GM21529 (cell line): ENCODE results near the gene MAMLD1.

Experiments used
- ATAC-seq: cut with Tn5 transposase; IDR thresholded peaks from one replicate; pipeline ENCODE4 v1.9.1; 2021; ENCODE audit not compliant: unreplicated experiment

MAMLD1 gene

DNA sequence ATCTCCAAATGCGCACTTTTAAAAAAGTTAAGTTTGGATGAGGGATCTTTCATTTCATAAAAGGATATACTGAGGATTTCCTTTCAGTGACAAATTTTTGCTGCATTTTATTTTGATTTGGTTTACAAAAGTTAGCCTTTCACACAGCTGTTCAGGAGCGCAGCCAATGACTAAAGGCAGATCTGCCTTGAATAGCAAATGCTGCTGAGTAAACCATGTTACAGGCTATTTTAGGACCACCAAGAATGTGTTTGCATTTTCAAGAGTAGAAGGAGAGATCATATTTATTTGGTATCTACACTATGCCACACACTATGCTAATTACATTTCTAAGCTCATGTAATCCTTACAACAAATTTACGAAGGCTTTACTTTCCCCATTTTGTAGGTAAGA is 92.1 kb downstream of the MAMLD1 start:
- no peak for ATAC-seq

DNA sequence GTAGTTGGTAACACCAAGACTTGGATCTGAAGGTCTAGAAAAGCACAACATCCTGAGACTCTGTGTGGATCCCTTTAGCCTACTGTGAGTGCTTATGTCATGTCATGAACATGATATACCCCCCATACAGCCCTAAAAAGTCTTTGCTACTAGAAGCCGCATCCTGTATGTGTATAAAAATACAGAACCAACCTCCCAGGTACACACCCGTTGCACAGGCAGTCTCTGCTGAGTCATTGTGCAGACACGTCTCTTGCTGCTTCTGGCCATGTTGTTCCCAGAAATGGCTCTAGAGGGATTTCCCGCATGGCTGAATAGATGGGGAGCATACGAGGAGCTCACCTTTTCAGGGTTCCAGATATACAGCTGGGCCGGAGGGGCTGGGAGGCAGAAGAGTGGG is 93.3 kb downstream of the MAMLD1 start:
- ATAC-seq, result no peak

DNA sequence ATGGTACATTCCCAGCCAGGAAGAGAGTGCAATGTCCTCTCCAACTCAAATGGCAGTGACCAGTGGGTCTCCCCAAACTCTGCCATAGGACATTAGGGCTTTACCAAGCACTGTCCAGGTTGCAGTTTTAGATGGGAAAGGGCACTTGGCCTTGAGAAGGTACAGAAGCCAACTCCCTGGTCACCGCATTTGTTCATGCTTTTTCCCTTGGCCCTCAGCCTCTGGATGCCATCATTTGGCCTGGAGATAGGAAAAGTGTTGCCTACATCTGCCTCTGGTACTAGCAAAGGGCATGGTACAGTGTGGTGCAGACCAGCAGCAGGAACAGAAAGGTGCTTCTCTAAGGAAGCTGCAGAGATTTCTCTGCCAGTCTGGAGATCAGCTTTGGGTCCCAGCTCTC is 93.8 kb downstream of the MAMLD1 start:
- ATAC-seq, result no peak

DNA sequence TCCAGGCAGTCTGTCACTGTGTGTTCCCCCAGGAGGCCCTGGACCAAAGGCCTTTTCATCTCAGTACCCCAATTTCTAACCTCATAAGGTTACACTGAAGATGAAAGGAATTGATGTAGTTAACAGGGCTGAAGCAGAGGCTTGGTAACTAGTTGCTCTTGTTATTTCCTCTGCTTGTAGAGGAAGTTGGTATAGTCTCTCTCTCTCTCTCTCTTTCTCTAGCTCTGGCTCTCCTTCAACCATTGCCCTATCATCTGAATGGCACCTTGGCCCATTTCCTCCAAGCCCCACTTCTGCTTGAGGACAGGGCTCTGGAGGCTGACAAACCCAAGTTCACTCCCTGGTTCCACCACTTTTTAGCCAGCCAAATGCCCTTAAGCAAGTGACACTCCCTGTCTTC is 96.1 kb downstream of the MAMLD1 start:
- ATAC-seq, result no peak

DNA sequence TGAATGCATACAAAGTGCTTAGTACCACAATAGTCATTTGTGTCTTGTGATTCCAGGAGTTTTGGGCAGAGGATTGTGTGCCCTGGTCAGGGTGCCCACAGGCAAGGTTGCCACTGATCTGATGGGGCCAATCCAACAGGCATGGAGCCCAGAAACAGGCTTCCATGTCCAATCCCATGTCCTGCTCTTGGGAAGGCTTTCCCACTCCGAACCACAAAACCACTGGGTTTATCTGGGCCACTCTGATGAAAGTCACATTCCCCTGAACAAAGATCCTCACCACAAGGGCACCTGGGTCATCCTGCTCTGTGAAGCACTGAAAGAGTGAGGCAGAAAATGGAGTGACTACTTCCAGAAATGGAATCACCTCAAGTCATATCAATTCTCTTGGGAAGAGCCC is 96.9 kb downstream of the MAMLD1 start:
- ATAC-seq, result no peak

DNA sequence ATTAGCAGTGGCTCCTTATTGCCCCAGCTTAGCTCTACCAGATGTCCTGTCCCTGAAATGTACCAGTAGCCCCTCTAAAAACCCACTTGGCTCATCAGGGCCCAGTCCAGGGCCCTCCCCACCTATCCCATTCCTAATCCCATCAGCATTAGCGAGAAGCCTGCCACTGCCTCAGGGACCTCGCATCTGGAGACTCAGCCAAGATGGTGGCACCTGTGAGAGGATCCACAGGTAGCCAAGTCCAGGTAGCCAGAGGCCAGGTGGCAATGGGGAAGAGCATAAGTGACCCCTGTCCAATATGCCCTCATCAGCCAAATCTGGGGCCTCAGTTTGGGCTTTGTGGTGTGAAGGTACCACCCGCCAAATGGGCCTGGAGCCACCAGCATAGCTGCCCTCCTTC is 97.7 kb downstream of the MAMLD1 start:
- no peak for ATAC-seq

DNA sequence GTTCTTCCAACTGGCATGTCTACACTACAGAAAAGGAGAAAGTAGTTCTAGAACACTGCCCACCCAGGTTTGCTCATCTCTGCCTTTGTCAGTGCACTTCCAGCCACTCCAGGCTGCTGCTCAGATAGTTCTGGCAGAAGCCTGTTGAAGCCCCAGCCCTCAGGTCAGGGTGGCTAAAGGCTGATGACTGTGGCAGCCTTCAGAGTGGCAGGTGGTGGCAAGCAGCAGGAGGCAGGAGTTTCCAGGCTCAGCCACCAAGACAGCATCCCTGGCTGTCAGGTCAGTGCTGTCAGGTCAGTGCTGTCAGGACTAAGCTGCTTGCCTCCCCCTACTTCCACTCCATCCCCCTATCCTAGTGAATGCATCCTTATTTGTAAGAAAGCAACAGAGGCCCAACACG is 100.4 kb downstream of the MAMLD1 start:
- ATAC-seq, result no peak

DNA sequence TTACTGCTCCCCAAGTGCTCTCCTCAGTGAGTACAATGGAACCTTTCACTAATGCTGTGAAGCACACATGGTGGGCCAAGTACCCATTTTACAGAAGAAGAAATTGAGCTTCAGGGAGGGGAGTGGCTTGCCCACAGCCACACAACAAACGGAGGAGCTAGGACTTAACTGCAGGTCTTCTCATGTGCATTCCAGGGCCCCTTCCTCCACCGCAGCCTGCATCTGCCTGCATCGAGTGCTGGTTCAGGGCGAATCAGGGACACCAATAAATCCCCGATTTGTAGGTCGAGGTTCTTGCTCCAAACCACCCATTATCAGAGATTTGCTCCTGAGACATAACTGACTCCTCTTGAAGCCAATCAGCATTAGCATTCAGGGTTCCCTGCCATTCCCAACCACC is 100.9 kb downstream of the MAMLD1 start:
- ATAC-seq, result no peak

DNA sequence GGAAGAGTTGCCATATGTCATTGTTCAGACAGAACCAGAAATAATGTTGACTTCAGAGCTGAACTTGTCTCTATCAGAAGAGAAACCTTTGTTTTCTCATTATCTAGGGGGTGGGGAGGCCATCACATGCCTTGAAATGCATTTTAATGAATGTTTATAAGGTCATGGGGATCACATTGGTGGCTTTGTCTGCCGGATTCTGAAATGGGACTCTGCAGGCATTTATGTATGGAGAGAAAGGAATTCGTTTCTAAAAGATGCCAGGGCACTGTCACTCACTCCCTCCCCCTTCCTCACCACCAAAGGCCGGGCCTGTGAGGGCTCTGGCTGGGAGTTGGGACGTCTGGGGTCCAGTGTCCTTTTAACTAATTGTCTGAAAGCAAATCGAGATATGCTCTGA is 102.2 kb downstream of the MAMLD1 start:
- no peak for ATAC-seq

DNA sequence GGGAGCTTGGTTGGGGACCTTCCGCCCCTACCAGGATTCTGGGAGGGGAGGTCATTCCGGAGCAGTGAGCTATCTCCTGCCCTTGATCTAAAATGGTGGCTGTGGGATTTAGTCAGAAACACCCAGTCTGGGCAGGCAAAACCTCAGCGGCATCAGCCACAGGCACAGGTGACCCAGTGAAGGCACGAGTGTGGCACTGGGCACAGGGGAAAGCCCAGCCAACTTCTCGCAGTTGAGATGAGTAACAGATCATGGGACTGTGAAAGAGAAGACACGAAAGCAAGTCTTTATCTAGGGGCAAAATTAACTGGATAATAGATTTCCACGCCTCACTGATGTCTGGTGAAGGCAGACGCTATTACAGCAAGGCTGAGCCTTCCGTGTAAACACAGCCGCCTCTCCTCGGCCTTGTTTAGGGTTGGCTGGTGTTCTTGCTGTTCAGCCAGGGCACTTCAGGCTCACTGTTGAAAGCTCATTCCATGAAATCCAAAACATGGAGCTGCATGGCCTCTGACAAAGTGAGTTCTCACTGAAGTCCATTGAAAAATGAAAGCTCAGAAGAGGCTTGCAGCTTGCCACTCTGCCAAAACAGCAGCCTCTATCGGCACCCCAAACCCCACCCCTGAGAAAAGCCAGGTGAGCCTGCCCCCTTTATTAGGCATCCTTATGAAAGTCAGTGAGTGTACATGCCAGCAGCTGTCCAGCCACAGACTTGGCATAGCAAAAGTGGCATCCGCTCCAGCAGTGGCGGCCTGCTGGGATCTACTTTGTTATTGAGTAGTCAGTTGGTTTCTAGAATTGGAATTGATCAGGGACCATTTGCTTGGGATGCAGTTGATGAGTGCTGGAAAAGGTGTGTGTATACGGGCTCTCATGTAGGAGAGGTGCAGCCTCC is 103.0 kb downstream of the MAMLD1 start:
- ATAC-seq, result no peak

DNA sequence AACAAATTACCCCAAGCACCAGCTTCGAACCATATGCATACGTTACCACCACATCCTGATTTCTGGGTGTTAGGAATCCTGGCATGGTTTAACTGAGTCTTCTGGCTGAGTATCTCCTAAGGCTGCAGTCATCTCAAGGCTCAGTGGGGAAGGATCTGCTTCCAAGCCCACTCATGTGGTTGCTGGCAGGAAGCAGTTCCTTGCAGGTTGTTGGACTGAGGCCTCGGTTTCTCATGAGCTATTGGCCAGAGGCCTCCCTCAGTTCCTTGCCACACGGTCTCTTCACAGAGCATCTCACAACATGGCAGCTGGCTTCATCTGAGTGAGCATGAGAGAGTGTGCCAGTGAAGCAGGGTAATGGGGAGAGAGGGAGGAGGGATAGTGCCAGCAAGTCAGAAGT is 109.2 kb downstream of the MAMLD1 start:
- no peak for ATAC-seq

DNA sequence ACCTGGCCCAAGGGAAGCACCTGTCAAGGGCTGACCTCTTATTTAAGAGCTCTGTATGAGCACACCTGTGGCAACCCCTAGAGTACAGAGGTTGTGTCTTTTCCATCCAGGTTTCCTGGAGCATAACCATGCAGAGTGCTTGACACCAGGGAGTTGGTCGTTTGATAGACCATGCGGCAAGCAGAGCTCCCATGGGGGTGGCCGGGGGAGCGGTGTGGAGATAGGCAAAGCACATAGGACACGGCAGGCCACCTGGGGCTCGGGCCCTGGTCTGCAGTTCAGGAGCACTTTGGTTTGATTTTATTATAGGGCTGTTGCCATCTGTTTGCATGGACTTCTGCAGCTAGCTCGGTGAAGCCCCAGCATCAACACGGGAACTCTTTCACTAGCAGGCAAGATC is 110.3 kb downstream of the MAMLD1 start:
- ATAC-seq, result no peak

DNA sequence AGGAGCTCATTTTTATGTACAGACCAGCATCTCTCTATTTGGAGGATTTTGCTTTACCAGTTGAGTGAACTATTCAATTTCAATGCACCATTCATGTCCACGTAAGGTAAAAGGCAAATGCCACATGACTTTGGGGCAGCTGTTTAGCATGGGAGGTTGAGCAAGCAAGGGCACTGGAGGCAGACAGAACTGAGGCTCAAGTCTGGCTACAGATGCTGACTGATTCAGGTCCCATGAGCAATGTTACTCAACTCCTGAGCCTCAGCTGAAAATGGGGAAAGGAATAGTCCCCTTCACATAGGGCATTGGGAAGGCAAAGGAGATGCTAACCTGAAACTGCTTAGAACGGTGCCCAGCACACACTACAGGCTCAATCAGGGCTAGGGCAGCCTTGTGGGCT is 112.3 kb downstream of the MAMLD1 start:
- no peak for ATAC-seq

DNA sequence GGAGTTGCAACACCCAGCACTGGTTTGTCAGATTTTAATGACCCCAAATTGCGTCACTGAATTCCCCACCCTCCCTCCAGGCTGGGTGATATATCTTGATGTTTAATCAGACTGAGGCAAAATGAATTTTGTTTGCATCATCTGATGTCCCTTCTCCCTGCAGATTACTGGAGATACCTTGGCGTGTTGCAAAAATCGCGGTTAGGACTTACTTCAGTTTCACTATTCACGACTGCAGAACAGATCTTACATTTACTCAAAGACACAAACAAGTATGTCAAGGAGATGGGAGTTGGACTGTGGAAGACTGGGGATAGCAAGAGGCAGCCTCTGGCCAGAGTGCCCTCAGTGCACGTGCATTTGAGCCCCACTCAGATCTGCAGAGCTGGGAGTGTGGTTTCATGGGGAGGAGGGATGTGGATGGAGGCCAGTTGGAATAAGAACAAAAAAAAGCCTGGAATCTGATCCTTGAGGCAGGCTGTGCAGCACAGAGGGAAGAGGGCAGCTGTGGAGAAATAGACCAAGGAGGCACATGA is 113.1 kb downstream of the MAMLD1 start:
- ATAC-seq, result no peak

DNA sequence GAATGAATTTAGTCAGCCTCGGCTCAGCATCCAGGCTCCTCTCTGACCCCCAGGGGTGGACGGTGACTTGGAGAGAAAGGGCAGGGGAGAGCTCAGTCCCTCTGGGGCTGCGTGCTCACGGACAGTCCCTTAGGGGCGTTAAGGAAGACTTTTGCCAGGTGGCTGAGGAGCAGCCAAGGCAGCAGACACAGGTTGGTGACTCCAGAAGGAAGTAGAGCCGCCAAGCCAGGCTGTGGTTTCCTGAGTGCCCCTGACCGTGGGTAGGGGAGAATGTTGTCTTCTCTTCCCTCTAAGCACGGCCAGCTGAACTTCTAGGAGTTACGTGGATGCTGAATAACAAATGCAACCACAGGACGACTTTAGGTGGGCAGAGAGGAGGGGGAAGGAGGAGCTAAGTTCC is 114.3 kb downstream of the MAMLD1 start:
- ATAC-seq, result no peak

DNA sequence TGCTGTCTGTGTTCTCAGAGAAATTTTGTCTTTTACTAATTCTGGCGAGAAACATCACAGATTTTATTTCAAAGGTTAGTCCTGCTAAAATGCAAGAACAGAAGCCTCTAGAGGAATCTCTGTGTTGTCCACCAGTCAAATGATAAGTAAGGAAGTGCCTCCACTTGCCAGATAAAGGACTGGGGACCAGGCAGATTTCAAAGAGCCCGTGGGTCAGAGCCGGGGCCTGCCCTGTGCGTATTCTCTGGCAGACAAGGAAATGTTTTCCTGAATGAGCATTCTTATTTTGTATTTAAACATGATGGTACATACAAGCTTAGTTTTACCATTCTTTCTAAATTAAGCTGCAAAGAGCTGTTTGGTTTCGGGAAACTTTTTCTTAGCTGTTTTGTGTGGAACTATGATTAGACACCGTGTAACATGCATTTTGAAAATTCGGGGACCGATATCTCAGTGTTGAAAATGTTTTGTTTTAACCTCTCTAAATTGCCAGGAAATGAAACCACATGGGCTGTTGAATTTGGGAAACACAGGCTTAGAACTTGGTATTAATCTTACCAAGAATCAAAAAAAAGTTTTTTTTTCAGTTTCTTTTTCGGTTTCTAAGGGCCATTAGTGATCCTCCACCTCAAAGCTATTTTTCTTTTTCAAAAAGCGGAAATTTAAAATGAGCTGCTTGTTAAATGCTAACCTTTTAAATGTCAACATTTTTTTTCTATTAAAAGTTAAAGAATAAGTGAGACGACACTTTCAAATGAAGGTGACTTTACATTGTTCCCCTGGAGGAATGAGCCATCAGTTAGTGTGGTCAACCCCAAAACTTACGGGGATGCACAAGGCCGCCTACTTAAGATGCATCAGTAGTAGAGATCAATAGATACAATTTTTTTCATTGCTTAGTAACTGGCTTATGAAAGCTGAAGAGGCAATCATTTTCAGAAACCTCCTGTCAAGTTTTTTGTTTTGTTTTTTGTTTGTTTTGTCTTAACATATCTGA is 115.7 kb downstream of the MAMLD1 start:
- ATAC-seq, result peak; percentile 52

DNA sequence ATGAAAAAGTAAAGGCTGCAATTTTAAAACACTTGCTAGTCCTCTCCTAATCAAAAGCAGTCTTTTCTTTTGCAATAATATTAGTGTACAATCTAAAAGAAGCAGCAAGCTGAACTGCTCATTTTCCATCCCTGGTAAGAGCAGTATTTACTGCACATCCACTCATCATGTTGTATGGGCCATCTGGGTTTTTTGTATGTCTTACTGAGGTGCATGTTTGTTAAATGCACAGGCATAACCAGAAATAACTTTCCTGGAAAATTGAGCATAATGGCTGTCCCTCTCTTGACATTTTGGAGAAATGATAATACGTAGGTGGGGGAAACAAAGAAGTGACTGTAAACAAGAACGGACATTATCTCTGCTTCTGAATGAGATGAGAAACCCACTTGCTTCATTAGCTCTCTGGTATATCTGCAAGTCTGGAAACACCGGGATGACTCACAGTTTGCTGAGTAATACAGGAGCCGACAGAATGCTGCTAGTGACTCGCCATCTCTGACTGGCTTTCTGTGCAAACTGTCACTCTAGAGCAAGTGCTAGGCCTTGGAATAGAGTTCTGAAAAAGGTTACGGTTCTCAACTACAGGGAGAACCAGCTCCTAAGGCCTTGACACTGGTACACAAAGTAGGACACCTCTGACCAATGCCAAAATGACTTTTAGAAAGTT is 119.6 kb downstream of the MAMLD1 start:
- ATAC-seq, result peak; percentile 50

DNA sequence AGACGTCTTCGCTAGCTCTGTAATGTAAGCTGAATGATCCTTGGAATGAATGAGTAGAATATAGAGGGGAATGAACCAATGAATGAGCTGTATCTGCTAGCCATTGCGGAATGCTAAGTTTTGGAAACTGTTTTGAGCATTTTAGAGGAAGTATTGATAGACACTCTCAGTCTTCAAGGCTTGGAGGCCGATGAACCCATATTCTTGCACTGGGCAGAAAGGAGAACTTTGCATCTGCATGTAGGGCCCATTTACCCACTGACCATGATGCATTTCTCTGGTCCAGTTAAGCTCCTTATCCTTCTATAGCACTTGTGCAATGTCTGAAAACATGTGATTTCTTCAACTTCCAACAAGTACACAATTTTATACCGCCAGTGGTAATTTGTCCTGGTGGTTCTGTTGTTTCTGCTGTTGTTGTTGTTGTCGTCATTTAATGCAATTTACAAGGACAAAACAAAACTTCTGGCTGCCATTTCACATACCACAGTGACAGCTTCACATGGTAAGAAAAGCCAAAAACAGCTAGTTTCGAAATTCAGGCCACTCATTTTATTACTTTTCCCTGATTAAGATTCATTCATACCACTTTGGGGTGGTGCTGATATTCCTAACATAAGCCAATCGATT is 120.4 kb downstream of the MAMLD1 start:
- no peak for ATAC-seq

DNA sequence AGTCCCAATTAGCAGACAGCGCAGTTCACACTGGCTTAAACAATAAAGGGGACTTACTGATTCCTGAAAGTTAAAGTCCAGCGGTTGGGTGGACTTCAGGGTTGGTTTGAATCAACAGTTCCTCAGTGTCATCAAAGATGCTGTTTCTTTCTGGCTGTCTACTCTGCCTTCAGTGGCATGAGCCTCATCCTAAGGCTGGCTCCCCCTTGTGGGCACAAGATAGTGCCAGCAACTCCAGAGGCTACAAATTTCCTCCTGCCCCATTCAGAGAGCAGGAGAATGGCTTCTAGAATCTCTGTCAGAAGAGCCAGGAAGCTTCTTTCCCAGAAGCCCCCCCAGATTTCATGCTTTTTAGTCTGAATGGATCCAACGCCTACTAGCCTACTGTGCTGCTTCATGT is 122.9 kb downstream of the MAMLD1 start:
- ATAC-seq, result no peak

DNA sequence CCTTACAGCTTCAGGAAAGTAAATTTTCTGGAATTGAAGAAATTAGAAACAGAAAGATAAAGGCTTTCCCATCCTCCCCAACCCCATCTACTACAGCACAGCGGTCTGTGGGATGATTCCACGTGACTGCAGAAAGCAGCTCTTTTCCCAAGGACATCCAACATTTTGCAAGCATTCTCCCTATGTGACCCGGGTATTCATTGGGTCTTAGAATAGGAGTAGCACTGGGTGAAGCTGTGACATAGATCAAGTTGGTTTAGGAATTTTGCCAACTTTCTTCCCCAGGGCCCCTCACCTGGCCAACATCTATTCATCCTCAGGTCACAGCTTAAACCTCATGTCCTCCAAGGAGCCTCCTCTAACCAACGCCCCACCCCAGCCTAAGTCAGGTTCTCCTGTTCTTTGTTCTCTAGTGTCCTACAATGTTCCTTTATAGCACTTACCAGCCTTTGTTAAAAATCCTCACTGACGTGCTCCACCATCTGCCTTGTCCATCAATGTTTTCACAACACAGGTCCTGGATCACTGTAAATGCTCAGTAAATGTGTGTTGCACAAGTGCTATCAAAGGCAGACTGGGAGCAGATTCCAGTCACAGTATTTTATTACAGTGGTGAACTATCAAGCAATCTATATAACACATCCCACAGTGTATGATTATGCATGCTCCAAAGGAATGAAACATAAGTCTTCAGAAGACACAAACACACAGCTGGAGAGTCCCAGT is 124.4 kb downstream of the MAMLD1 start:
- ATAC-seq, result no peak
